ENCODE measurements around the gene ZC3H6.
"Not testable (repeated sequence)": the region's sequence is repeated elsewhere in the genome, so short reads cannot be mapped to it uniquely, and the experiment has no call there.

Gene ZC3H6

DNA sequence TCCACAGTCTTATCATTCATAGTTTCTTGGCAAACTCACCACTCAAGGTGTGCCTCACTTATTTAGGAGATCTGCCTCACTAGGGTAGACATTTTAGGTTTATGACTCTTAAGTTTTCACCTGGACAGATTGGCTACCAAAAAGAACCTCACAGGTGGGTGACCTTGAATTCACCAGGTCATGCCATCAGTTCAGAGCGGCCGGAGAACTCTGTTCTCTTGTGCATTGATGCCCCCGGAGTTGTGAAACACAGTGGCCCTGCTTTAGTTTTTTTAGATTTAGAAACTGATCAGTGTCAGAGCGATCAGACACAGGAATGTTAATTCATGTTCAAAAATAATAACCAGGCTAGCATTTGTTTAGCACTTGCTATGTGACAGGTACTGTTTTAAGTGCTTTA is 6.7 kb downstream of the ZC3H6 start:
- DNase-seq = not testable (repeated sequence)

DNA sequence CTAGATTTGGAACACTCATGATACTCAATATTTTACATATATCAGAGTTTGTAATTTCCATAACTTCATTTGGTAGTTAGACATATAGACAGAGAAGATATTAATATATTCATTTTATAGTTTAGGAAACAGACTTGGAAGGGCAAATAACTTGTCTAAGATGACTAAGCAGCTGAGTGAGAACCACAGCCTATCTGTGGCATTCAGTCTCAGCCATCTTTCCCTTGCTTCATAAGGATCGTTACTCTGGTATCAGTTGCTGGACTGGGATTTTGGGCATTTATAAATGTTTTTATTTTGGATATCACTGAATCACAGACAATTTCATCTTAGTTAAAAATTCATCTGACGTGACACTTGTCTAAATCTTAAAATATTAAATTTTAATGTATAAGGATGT is 8.1 kb downstream of the ZC3H6 start:
- not testable (repeated sequence) for DNase-seq

DNA sequence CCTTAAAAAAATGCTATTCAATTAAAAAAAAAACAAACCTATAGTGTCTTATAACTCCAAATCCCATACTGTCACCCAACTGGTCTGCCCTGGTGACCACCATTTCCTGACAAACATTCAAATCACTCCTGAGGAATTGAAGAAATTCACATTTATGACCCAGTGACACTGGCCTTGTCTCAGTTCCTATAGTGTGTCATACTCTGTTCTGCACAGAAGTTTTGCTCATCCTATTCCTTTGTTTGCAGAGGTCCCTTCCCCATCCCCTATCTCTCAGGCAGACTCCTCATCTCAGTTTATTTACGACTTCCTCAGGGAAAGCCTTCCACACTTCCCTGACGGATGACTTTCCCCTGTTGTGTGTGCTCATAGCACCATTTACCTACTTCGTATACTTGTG is 14.7 kb downstream of the ZC3H6 start:
- DNase-seq = no peak

DNA sequence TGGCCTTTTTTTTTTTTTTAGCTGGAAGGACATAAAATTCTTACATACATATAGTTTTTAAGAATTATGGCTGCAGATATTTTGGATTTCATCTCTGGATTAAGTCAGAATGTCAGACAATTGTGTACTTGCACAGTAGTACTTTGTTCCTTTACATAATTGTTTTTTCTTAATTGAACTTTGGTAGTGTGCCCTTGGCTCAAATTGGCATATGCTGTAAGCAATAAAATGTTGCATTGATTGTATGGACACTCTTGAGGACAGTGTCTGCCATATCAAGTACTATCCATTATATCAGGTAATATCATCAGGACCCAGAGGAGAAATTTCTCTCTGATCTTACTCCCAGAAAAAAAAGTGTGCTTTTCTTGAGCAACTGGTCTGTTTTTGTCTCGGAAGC is 15.3 kb downstream of the ZC3H6 start:
- DNase-seq = no peak

DNA sequence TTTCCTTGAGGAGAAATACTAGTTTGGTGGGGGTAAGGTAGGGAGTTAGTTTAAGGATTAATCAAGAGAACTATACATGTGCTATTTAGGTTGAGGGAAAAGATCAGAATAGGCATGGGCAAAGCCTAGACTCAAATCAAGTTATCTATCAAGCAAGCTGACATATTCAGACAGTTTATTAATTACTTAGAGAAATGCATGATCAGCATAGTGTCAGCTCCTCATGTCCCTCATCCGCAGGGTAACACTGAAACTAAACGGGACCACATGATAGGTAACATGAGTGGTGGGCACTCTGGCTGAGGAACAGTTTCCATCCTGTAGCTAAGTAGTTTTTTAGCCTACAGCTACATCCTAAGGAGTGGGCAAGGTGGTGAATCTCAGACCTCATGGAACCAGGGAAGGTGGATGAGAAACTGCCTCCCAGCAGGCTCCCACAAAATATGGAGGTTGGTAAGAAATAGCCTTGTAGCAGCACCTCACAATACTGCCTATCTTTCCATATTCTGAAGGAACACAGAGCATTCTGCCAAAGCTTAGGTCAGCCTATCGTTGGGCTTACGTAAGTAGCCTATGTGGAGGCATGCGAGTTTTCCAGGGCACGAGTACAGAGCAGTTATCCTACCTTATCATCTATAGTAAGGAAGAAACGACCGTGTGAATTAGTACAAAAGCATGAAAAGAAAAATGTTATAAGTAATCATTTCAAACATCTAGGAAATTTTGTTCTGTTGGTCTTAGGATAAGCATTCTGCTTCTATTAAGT is 18.4 kb downstream of the ZC3H6 start:
- no peak for DNase-seq

DNA sequence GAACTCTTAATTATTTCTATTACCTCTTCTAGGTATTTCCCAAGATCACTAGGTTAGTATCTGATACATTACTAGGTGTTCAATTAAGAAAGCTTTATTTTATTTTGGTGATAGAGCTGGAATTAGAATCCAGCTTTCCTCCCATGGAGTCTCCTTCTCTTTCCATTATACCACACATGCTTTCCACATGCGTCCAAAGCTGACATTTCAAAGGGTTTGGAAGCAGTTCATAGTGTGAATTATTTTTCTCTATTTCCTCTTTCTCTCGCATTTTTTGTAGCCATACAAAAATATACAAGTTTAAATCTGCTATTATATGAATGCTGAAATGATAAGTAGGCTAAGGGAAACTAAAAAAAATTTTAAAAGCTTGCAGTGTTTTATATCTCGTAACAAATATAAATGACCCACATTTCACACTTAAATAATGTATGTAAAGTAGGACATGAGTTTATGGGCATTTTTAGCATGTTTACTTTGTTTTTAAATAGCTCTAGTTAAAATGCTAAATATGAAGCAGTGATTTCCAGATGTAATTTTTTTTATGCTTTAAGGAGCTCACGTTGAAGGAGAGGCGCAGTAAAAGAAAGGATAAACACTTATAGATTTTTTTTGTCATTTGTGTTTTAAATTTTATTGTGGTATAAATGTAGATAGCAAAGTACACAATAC is 20.1 kb downstream of the ZC3H6 start:
- no peak for DNase-seq

DNA sequence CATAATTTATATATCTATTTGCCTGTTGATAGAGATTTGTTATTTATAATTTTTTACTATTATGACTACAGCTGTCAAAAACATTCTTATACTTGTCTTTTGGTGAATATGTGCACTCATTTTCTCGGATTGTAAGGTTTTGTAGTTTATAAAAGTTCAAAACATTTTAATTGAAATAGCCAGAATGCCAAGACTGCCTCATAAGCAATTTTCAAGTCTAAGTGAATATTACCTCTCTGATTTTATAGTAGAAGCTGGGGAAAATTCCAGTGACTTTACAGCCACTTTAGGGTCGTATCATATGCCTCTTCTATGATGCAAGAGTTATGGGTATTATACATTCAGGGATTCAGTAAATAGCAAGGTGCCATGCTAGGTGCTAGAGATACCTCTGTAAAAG is 21.0 kb downstream of the ZC3H6 start:
- DNase-seq = no peak

DNA sequence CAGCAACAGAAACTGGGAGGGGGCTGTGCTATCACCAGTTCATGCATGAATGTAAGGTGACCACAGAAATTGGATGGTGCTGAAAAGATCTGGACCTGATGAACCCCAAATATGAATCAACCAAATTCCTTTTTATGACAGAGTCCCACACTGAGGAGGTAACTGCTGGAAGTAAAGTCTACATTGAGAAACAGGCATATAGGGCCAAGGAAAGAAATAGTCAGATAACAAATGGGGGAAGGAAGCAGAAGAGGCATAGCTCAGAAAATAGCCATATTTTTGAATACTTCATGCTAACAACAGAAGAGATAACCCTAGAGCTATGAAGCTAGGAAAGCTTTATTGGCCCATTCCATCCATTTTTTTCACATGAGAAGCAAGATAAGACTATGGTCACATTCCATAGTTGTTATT is 25.8 kb downstream of the ZC3H6 start:
- no peak for DNase-seq

DNA sequence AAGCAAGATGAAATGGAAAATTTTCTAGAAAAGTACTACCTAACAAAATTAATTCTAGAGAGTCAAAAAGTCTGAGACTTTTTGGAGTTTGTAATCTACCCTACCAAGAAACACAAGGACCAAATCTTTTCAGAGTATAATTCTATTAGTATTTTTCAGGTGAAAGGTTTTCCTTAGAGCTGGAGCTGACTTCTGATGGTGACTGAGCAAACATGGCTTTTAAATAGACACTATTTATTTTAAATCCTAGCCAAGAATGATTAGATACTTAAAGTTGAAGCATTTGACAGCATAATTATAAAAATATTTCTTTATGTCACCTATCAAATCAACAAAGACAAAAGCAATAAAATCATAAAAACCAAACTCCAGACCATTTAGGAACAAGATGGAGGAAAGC is 26.6 kb downstream of the ZC3H6 start:
- DNase-seq = no peak

DNA sequence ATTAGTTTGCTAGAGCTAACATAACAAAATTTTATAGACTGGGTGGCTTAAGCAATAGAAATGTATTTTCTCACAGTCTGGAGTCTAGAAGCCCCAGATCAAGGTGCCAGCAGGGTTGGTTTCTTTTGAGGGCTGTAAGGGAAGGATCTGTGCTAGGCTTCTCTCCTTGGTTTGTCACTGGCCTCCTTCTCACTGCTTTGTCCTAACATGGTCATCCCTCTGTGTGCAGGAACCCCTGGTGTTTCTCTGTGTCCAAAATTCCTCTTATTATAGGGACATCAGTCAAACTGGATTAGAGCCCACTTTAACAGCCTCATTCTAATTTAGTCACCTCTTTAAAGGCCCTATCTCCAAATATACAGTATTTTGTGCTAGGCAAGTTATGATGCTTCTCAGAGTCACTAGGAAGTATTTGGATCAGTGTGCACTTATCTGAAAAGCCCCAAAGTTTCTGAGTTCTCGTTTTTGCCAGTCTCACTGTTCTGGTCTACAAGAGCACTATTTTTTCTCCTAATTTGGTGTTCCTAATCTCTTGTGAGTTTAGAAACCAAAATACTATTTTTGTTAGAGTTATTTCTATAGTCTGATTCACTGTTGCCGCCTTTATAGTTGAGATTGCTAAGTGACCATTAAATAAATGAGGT is 29.0 kb downstream of the ZC3H6 start:
- no peak for DNase-seq

DNA sequence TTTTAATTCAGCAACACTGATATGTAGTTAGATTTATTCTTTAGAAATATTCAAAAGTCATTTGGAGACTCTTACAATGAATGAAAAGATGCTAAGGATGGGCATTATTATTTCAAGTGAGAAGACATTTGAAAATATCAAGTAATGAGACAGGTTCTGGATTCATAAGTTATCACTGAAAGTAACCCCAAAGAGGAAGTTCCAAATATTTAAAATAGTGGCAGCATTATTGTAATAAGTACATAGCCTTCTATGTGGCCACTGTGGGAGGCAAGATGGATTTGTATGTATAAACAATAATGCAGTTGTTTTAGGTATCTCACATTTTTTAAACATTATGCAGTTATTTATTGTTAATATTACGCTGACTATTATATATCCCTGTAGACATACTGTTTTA is 29.7 kb downstream of the ZC3H6 start:
- DNase-seq = no peak

DNA sequence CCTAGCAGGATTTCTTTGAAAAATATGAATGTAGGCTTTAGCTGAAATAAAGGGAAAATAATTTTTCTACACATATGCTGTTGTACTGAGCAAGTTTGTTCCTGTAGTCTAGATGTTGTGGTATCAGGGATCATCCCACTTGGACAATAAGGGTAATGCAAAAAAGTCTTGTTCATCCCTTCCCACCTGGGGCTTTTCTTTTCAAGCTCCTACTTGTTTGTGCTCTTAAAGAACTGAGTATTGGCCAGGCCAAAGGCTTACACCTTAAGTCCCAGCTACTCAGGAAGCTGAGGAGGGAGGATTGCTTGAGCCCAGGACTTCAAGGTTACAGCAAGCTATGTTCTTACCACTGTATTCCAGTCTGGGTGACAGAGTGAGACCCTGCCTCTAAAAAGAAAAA is 35.5 kb downstream of the ZC3H6 start:
- no peak for DNase-seq

DNA sequence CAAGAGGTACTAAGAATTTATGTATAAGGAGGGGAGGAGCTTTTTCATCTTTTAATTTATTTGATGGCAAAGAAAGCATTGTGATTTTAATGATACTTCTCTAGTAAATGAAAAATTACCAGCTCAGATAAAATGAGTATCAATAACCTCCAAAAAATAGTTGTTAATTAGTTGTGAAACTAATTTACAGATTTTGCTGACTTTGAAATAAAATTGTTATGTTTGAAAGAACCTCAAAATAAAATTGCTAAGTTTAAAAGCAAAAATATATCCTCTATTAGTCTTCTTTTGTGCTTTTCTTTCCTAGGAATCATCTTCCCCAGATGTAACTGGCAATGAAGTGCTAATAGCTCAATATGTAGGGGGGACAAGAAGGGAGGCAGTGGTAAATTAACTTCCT is 36.5 kb downstream of the ZC3H6 start:
- DNase-seq = no peak

DNA sequence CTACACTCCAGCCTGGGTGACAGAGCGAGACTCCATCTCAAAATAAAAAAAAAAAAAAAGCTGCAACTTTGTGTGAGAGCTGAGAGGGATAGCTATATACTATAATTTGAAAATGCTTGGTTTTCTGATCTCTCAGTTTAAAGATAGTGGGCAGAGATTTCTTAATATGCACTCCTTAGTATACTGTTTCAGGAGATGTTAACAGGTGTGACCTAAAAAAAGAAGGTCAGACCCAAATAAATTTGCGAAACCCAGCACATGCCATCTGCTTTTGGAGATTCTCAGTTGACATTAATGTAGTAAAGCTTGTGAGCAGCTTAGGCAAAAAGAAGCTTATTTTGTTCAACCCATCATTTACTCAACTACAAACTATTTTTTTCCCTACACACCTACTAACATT is 37.4 kb downstream of the ZC3H6 start:
- no peak for DNase-seq

DNA sequence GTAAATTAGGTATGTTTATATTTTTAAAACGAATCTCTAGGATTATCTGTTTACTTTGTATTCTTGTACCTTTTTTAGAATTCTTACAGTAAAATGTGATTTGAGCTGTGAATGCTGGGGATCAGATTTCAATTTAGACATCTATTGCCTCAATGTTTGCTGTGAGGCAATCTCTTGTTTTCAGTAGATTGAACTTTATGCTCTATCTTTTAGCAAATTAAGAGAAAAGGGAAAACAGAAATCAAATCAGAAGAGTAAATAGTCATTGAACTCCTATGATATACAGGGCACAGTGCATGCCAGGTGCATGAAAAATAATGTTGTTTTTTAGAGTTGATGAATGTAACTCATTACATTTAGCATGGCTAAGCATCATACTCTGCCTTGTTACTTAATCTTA is 39.5 kb downstream of the ZC3H6 start:
- no peak for DNase-seq

DNA sequence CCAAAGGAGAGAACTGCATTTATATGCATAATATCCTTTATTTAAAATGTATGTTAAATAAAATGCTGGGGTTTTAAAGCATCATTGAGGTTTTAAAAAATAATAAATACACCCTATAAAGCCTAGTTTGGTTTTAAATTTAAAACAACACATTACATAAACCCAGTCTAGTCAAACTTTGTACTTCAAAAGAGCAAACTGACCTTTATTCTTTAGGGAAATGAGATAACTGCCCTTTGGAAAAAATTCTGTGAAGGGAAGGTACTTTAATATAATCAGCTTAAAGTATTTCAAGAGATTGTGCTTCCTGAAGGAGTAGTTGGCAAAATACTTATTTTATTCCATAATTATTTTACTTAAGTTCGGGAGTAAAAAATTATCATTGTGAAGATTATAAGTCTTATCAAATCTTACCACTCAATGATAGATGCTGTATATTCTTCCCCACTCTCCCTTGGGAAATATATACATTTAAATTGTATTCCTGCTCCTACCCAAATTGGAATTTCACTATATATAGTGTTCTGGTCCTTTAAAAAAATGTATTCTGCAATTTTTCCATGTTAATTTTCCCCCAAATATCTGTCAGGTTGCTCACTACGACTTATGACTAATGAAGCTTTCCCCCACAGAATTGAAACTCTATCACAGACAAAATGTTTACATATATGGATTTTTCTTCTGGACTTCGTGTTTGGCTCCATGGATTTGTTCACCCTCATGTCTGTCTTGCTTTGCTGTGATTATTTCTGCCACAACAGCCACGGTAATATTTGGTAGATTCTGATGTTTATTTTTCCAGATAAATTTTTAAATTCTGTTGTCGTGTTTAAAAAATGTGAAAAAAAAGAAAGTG is 42.1 kb downstream of the ZC3H6 start:
- DNase-seq = no peak

DNA sequence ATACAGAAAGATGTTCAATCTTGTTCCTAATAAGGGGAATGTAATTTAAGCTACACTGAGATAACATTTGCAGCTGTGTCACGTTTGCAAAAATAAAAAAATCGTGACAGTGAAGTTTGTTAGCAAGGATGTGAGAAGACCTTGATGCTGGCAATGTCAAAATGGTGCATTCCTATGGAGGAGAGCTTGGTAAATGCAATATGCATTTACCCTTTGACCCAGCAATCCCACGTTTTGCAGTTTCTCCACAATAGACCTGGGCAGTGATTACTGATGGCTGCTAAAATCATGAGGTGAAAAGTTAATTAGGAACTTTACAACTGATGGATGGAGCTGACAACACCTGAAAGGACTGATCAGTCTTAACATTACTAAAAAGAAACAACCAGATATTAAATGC is 43.1 kb downstream of the ZC3H6 start:
- DNase-seq = no peak

DNA sequence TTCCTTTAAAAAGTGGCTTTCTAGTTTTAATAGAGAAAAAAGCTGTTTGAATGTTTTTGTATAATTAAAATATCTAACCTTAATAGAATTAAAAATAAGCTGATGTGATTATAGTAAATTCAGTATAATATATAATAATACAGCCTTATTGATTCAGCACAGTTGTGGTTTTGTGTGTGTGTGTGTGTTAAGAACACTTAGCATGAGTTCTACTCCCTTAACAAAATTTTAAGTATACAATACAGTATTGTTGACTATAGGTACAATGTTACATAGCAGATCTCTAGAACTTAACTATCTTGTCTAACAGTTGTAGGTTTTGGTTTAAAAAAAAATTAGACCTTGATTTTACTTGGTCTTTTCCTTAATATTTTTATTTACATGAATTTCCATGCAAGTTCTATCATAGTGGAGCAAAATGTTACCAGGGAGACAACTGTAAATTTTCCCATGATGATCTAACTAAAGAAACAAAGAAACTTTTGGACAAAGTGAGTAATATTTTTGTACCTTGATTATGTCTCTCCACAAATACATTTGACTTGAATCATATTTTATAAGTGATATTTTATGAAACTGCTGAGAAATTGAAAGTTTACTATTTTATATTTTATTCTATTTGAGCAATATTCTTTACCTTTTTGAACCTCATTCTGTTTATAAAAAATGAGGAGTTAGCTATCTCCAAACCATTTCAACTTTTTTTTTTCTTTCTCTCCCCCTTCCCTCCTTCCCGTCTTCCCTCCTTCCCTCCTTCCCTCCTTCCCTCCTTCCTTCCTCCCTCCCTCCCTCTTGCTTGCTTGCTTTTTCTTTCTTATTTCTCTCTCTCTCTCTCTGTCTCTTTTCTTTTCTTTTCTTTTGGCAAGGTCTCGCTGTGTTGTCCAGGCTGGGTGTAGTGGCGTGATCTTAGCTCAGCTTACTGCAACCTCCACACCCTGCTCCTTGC is 46.3 kb downstream of the ZC3H6 start:
- DNase-seq = no peak

DNA sequence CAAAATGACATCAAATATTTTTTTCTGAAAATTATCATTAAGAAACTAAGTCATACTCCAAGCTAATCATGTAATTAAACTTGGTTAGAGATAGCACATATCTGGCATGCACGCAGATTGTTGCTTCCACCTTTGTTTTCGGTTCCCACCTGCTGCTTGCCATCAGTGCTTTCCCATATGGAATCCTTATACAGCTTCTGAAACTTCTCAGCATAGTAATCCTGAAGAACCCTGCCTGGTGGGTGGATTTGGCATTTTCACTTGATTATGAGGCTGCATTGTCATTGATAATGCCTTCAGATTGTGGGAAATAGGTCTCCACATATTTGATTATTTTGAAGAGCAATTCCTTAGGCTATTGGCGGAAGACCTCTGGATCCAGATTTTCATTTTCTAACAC is 47.5 kb downstream of the ZC3H6 start:
- DNase-seq = no peak

DNA sequence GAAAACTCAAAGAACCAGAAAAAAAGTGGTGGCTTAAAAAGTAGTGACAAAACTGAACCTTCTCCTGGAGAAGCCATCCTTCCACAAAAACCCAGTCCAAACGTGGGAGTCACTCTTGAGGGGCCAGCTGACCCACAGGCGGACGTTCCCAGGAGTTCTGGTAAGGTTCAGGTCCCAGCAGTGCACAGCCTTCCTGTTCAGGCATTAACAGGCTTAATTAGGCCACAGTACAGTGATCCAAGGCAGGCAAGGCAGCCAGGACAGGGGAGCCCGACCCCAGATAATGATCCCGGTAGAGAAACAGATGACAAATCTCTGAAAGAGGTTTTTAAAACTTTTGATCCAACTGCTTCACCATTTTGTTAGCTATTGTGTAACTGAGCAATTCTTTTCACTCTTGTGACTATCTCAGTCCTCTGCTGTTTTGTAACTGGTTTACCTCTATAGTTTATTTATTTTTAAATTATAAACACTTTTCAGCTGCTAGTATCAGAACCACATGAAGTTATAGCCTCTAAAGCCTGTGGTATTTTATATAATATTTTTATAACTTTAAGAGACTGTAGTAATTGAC is 56.8 kb downstream of the ZC3H6 start:
- DNase-seq = no peak

DNA sequence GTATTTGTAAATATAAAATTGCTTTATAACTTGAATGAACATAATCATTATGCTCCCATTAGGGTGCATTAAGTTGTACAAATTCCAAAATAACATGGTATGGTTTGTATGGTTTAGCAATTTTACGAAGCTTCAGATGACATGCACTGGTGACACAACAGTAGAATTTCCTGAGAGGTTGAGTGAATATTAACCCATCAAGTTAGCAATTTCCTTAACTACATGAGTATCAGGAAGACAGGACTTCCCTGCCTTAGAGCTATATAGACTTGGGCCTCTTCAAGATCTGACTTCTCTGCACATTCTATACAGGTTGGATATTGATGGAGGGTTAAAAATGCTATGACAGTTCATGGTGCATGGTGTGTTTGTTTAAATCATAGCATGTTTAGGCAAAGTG is 60.2 kb downstream of the ZC3H6 start:
- DNase-seq = no peak

DNA sequence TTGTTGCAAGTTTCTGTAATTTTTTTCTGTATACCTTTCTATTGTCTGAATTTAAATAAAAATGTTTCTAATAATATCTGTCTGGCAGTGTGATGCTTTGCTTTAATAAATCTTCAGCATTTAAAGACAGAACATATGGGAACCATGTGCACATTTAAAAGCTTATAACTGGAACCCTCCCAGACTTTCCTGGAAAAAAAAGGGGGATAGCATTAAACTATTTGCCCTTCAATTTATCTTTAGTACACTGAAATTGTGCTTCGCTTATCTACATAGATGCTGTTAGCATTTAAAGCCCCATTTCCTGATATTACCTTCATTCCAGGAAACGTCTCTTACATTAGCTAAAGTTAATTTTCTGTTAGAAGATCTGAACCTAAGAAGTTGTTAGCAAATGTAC is 64.6 kb downstream of the ZC3H6 start:
- no peak for DNase-seq

Measured in NCI-H187 treated with DMSO at 0.1 percent for 48 hours (cell line).